Left cardiac atrium (tissue), 4 donors: Measurements from ENCODE around the gene CLDND2. TPM values are rescaled to one million over a fixed set of nuclear protein-coding genes. Genes with fewer than 3 reads are reported as not detected.
A peak's percentile ranks its signal among the peaks of the same experiment; 100 is the strongest.
"Not testable (repeated sequence)": the region's sequence is repeated elsewhere in the genome, so short reads cannot be mapped to it uniquely, and the experiment has no call there.

Source experiments
- ATAC-seq, 2 donors: fragments of 200-7000 bp; cut with Tn5 transposase; one replicate each; pipeline ENCODE4 v1.9.1; 2020; ENCODE audit warnings: mild to moderate bottlenecking in 2 of 2, moderate library complexity in 2 of 2
- DNase-seq: peaks from one replicate; pipeline ENCODE4 v3.0.0-alpha.2; 2020
- intact Hi-C, 2 donors: fragments of 100-400 bp; cut with DNase I; formaldehyde crosslinking; loops; one replicate each; pipeline versions ENCODE4 v1.14.1 to v1.15.1; 2022 to 2023
- long read RNA-seq: library from polyadenylated mRNA; unstranded; transcript quantifications from one replicate; pipeline ENCODE4 v2.0.0, GENCODE V29; 2021
- total RNA-seq, 2 donors: library from RNA; stranded (reverse); fragmentation: NEBNext Ultra II Directional; extraction: Animal tissue kit (Norgen Biotek cat#: 25700); gene quantifications; one replicate each; pipeline ENCODE4 v1.2.1, GENCODE V29; 2021
- donor health status: DM: no; HTN: yes; CAD: no.
- donor health status: DM: no; HTN: yes; CAD: no; lungs with severe emphysema.
- donor health status: DM: yes; HTN: yes; CAD: no.
- donor health status: Dilated cardiomyopathy.

Gene CLDND2, protein sequence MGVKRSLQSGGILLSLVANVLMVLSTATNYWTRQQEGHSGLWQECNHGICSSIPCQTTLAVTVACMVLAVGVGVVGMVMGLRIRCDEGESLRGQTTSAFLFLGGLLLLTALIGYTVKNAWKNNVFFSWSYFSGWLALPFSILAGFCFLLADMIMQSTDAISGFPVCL
- 1 to 10 TPM; 1.3 to 2.5 TPM for total RNA-seq
- long read RNA-seq: 0 reads

- DNase-seq (no peak), ATAC-seq (no peak)
- intact Hi-C loops: no loop called here
These were observed at the start of gene CLDND2 for GRCh38 chr19:51368366-51369282. Gene CLDND2, minus strand, starts transcription at chr19:51369003. Its CDS starts 426 bp downstream, at chr19:51368577.

DNA sequence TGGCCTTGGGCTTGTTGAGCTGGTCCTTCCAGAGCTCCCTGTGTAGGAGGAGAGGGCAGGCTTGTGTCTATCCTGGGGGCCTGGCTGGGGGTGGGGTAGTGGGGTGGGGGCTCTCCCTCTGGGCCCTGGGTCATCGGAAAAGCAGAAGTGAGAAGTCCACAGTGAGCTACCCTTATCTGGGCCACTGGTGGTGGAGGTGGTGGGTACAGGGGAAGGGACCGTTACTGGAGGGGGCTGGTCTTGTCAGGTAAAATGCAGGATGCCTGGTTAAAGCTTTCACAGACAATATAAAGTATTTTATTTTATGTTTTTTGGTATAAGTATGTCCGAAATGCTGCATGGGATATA lies 49.0 kb upstream of the CLDND2 start:
- DNase-seq (no peak), ATAC-seq (peak in 1 of 2 donors; percentile 8)
- intact Hi-C loops: no loop called here

DNA sequence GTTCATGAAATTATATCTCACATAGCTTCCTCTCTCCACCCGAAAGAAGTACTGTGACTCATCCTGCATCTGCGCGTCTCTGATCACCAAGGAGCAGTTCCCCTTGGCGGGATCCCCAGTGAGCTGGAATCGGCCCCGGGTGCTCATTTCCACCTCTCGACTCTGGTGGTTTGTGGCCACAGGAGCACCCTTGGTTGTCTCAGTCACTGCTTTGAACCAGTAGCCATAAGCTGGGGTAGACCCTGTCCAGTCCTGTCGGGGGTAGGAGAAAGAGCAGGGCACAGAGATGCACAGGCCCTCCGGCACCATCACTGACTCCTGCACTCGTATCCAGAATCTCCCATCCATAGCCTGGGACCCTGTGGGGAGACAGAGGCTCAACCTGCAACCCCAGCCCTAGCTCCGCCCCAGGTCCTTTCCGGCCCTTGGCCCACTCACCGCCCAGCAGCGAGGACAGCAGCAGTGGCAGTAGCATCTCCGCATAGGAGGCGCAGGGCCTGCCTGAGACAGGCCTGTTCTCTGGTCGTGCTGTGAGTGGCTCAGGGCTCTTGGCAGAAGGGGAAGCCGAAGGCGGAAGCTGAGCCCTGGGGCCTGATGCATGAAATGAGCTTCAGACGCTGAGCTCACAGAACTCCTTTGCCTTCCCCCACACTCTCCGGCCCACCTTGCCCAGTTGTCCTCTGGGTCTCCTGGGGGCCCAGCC lies 48.5 kb upstream of the CLDND2 start, which contains the start of gene SIGLEC10:
SIGLEC10 (minus strand) TSS at position 536 of the 703 bp plus-strand sequence; CDS start at position 475, 61 bp downstream.
- intact Hi-C loops: no loop called here
- ATAC-seq (peak; percentile 48 to 59), DNase-seq (peak; percentile 42)

DNA sequence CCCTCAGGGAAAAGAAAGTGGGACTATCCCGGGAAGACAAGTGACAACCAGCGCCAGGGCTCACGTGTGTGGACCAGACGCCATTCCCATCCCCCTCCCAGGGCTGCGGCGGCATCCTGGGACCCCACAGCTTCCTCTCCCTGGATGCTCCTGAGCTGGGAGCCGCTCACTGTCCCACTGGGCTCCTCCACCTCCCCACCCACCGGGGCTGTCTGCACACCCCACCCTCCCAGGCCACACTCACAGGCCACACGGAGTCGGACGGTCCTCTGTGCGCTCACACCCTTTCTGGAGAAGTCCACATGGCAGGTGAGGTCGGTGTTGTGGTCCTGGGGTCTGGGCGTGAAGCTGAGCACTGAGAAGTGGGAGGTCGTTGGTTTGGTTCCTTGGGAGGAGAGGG lies 47.6 kb upstream of the CLDND2 start:
- intact Hi-C loops, ATAC-seq, DNase-seq: not testable (repeated sequence)

DNA sequence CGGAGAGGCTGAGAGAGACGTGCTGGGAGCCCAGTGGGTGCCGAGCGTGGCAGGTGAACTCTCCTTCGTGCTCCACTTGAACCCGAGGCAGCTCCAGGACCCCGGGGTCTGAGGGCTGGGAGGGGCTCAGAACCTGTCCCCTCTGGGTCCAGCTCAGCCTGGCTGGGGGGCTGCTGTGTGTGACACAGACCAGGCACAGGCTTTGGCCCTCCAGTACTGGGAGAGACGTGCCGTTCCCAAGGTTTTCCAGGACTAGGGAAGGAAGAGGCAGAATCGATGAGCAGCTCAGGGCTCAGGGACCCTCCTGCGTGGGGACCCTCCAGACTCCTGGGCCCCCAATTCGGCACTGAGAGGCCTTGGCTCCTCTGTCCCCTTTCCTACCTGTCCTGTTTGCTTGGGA lies 46.4 kb upstream of the CLDND2 start:
- ATAC-seq: no peak
- intact Hi-C loops: no loop called here
- DNase-seq: no peak

GRCh38 chr19:51410950-51411748 lies 42.3 kb upstream of the CLDND2 start:
- ATAC-seq (no peak), DNase-seq (no peak)
- intact Hi-C loops: no loop called here

DNA sequence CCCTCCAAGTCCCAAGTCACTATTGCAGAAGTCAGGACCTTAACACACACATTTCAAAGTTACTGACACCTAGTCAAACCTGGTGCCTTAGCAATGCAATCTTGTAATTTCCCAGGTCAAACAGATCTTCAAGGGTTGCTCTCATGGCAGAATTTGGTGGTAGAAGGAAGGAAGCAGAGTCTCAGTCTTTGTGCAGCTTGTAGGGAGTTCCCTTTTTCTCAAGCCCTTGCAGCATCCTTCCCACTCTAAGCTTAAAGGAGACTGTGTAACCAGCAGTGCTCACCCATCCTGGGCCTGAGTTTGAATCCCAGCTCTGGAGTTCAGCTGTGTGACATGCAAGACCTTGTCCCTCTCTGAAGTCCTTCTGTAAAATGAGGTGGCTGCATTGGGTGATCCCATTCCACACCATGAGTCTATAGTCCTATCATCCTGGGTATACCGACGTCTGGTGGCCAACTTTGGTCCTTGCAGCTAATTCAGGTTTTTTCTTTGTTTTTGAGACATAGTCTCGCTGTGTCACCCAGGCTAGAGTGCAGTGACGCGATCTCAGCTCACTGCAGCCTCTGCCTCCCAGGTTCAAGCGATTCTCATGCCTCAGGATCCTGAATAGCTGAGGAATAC lies 38.8 kb upstream of the CLDND2 start:
- intact Hi-C loops: loop anchor here in 1 of 2 donors (10.0 kb wide), 1 partner anchor 73 kb away; no protein-coding TSS in a partner anchor
- peak in 1 of 2 donors; percentile 60 for ATAC-seq
- DNase-seq: no peak

DNA sequence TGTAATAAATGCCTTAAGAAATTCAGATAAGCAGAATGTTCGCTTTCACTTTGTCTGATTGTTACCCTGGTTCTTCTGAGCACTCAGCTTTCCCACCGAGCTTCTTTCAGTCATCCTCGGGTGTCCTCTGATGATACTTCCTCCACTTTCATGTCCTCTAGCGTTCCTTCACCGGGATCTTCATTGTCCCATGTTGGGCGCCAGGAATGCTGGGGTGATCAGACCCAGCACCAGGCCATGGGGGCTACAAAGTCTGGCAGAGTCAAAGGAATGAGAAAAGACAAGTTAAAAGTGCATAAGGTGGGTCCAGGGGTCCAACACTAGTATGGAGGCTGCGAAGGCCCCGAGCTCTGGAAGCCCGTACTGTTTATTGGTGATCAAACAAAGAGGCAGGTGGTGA lies 33.3 kb upstream of the CLDND2 start:
- ATAC-seq: no peak
- intact Hi-C loops: loop anchor here in 1 of 2 donors (10.0 kb wide), 1 partner anchor 67 kb away; no protein-coding TSS in a partner anchor
- DNase-seq: no peak

- intact Hi-C loops: loop anchor here (10.0 kb wide), 2 partner anchors 55 to 65 kb away; partner anchors contain the start of gene VSIG10L (in 1 of the 2)
- not testable (repeated sequence) for DNase-seq, ATAC-seq
These were observed 31.1 kb upstream of the CLDND2 start for GRCh38 chr19:51399936-51400335.

- intact Hi-C loops: loop anchor here in 1 of 2 donors (10.0 kb wide), 1 partner anchor 54 kb away; the partner anchor contains the start of gene VSIG10L
- DNase-seq (no peak), ATAC-seq (no peak)
These were observed 30.4 kb upstream of the CLDND2 start for GRCh38 chr19:51399231-51399630.

- ATAC-seq (no peak), DNase-seq (no peak)
- intact Hi-C loops: loop anchor here in 1 of 2 donors (10.0 kb wide), 1 partner anchor 53 kb away; the partner anchor contains the start of gene VSIG10L
These were observed 29.4 kb upstream of the CLDND2 start for GRCh38 chr19:51398096-51398704.

DNA sequence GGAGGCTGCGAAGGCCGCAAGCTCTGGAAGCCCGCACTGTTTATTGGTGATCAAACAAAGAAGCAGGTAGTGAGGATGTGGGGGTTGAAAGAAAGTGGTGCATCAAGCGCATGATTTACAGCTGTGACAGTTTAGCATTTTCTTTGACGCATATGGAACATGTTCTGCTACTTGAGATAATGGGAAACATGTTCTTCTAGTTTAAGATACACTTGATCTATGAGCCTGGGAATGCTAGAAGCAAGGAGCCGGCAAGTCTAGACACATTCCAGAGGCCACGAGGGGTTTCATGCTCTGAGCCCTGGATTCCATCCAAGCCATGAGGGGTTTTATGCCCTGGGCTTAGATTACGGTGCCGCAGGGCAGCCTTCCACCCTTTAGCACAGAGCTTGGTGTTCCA lies 28.6 kb upstream of the CLDND2 start:
- ATAC-seq, DNase-seq: not testable (repeated sequence)
- intact Hi-C loops: loop anchor here in 1 of 2 donors (10.0 kb wide), 1 partner anchor 53 kb away; the partner anchor contains the start of gene VSIG10L

DNA sequence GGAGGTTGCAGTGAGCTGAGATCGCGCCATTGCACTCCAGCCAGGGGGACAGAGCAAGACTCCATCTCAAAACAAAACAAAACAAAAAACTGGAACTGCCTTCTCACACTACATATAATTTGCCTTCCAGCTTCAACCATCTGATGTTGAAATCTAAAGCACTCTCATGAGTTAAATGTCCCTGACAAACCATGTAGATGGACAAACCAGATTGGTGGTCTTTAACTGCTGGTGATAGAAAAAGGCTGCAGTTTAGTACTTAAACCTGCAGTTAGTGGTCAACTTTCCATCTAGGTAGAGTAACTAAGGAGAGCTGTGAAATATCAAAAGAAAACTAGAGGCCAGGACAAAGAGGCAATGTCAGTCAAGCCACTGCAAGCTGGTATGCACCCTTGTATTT lies 27.4 kb upstream of the CLDND2 start:
- no peak for DNase-seq
- no peak for ATAC-seq
- intact Hi-C loops: loop anchor here in 1 of 2 donors (10.0 kb wide), 1 partner anchor 51 kb away; the partner anchor contains the start of gene VSIG10L

- intact Hi-C loops: loop anchor here in 1 of 2 donors (10.0 kb wide), 1 partner anchor 49 kb away; the partner anchor contains the start of gene VSIG10L
- DNase-seq (peak; percentile 95), ATAC-seq (peak; percentile 98)
These were observed 25.4 kb upstream of the CLDND2 start for GRCh38 chr19:51394050-51394836.

GRCh38 chr19:51392701-51393100 lies 23.9 kb upstream of the CLDND2 start:
- intact Hi-C loops: loop anchor here in 1 of 2 donors (10.0 kb wide), 1 partner anchor 48 kb away; the partner anchor contains the start of gene VSIG10L
- ATAC-seq (no peak), DNase-seq (no peak)

GRCh38 chr19:51391073-51391611 lies 22.3 kb upstream of the CLDND2 start:
- no peak for DNase-seq
- intact Hi-C loops: loop anchor here in 1 of 2 donors (10.0 kb wide), 1 partner anchor 46 kb away; the partner anchor contains the start of gene VSIG10L
- no peak for ATAC-seq
